ENCODE measurements around the gene EXOSC7.

EXOSC7 gene

DNA sequence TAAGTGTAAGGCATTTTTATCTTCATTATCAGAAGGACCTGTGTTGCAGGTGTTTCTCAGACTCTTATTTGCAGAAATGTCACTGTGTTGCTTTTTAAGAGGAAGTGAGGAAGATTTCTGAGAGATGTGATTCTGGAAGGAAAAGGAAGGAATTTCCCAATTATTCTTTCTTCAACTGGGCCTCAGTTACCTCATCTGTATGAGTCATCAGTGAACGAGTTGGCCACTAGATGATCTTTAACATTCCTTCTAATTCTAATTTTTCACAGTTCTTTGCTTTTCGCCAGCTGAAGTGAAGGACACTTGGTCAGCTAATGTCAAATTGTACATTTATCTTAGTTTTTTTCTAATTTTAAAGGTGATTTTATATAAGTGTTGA is 79.0 kb downstream of the EXOSC7 start:
- Histone ChIP-seq H3K4me1 (ENCODE audit: control extremely low read depth in 1 of 4, control insufficient read depth in 4 of 4, insufficient read depth in 4 of 4, low read length in 3 of 4) (peaks cover 0 to 2% (median 0%) of the 10 kb centered on the region in 4 experiments), H3K36me3 (ENCODE audit: control insufficient read depth in 4 of 4, insufficient read depth in 4 of 4, low read length in 3 of 4) (no peaks in the 10 kb centered on the region), H3K27me3 (replicated peaks in 2 of 5; ENCODE audit: control insufficient read depth in 4 of 5, insufficient read depth in 5 of 5, low read length in 4 of 5) (no peaks in the 10 kb centered on the region), H3K27ac (ENCODE audit: insufficient read depth in 1 of 2, low read depth in 1 of 2, low read length in 2 of 2, poor library complexity in 1 of 2, severe bottlenecking in 2 of 2) (no peak overlapping the region), H3K9me3 (ENCODE audit: control extremely low read depth in 1 of 5, control insufficient read depth in 4 of 5, insufficient read depth in 2 of 5, low read depth in 1 of 5, low read length in 4 of 5) (no peaks in the 10 kb centered on the region), H3K4me3 (ENCODE audit: control insufficient read depth in 1 of 7, extremely low read depth in 1 of 7, insufficient read depth in 4 of 7, low read depth in 2 of 7, low read length in 6 of 7) (no peak overlapping the region)
- ChIA-PET CTCF (interaction anchor here (0.9 to 6.1 kb wide), 7 partner anchors 9 to 156 kb away, joined by 3 to 77 read pairs (median 6); no protein-coding TSS in a partner anchor), POLR2A (interaction anchor here (0.7 kb wide), 2 partner anchors 73 to 276 kb away, joined by 4 to 5 read pairs; no protein-coding TSS in a partner anchor)
- DNase-seq = no peak
- WGBS (ENCODE audit: insufficient coverage) = no CpG with 5 or more reads among the region's 2 CpGs

DNA sequence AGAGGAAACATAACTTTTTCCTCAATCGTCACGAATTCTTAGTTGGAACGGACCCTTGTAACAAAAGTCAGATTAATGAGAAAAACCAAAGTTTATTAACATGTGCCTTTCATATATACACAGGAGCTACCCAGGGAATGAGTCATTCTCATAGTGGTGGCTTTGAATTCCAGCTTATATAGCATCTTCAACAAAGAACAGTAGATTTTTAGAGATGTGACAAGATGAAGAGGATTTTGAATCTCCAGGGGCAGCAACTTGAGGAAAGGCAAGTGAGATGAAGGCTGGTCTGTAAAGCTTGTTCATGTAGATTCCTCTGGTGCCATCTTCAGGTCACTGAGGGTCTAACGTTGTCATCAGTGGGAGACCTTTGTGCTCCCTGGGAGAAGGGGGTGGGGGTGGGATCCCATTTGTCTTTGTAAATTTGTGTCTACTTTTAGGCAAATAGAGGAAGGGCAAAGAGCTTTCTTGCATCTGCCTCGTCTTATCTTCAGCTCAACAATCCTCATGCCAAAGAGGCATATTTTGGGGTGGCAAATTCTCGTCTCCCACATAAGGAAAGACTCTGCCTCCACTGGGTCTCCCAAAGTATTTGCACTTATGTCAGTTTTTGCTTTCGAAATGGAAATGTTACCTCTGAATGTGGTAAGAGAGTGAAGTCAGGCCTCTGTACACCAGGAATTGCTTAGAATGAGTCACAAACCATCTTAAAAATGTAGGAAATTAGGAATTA is 79.5 kb downstream of the EXOSC7 start:
- POLR2A ChIA-PET = interaction anchor here (0.7 kb wide), 2 partner anchors 74 to 275 kb away, joined by 4 to 5 read pairs; no protein-coding TSS in a partner anchor
- Histone ChIP-seq H3K36me3 (ENCODE audit: control insufficient read depth in 4 of 4, insufficient read depth in 4 of 4, low read length in 3 of 4) (no peaks in the 10 kb centered on the region), H3K27me3 (replicated peaks in 2 of 5; ENCODE audit: control insufficient read depth in 4 of 5, insufficient read depth in 5 of 5, low read length in 4 of 5) (no peaks in the 10 kb centered on the region), H3K27ac (ENCODE audit: insufficient read depth in 1 of 2, low read depth in 1 of 2, low read length in 2 of 2, poor library complexity in 1 of 2, severe bottlenecking in 2 of 2) (no peak overlapping the region), H3K4me3 (ENCODE audit: control insufficient read depth in 1 of 7, extremely low read depth in 1 of 7, insufficient read depth in 4 of 7, low read depth in 2 of 7, low read length in 6 of 7) (no peak overlapping the region), H3K4me1 (ENCODE audit: control extremely low read depth in 1 of 4, control insufficient read depth in 4 of 4, insufficient read depth in 4 of 4, low read length in 3 of 4) (peaks cover 0 to 2% (median 0%) of the 10 kb centered on the region in 4 experiments), H3K9me3 (ENCODE audit: control extremely low read depth in 1 of 5, control insufficient read depth in 4 of 5, insufficient read depth in 2 of 5, low read depth in 1 of 5, low read length in 4 of 5) (no peaks in the 10 kb centered on the region)
- CTCF ChIA-PET = interaction anchor here (0.9 to 6.1 kb wide), 8 partner anchors 8 to 155 kb away, joined by 3 to 77 read pairs (median 6); no protein-coding TSS in a partner anchor
- 92% methylated on average over 2 of the region's 7 CpGs for WGBS (ENCODE audit: insufficient coverage)
- peak; percentile 45 to 66 (median 65) for DNase-seq

DNA sequence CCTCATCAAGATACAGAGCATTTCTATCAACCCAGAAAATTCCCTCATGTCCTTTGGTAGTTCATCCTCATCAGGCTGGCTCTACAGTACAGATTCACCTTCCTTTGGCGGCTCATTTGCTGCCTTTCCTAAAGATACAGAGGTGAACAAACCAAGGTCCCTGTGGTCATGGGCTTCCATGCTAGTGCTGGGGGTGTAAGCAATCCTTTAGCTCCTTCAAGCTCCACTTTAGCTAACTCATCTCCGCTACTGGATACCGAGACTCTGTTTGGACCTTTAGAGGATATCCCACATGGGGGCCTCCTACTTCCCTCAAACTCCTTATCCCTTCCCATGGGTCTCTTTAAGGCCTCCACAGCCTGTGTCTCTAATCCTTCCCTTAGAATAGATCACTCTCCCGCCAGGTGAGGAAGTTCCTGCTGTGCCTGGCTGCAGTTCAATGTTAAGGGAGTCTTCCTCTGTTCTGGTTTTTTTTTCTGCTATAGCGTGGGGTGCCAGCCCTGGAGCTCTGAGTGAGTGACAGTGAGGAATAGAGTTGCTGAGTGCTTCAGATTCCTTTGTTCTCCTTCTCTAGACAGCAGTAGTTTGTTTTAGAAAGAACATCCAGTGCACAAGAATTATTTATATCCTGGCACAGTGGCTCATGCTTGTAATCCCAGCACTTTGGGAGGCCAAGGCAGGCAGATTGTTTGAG is 80.7 kb downstream of the EXOSC7 start:
- Histone ChIP-seq H3K4me1 (ENCODE audit: control extremely low read depth in 1 of 4, control insufficient read depth in 4 of 4, insufficient read depth in 4 of 4, low read length in 3 of 4) (peaks cover 0 to 2% (median 0%) of the 10 kb centered on the region in 4 experiments), H3K36me3 (ENCODE audit: control insufficient read depth in 4 of 4, insufficient read depth in 4 of 4, low read length in 3 of 4) (no peaks in the 10 kb centered on the region), H3K4me3 (ENCODE audit: control insufficient read depth in 1 of 7, extremely low read depth in 1 of 7, insufficient read depth in 4 of 7, low read depth in 2 of 7, low read length in 6 of 7) (no peak overlapping the region), H3K27me3 (replicated peaks in 2 of 5; ENCODE audit: control insufficient read depth in 4 of 5, insufficient read depth in 5 of 5, low read length in 4 of 5) (no peaks in the 10 kb centered on the region), H3K9me3 (ENCODE audit: control extremely low read depth in 1 of 5, control insufficient read depth in 4 of 5, insufficient read depth in 2 of 5, low read depth in 1 of 5, low read length in 4 of 5) (no peaks in the 10 kb centered on the region), H3K27ac (ENCODE audit: insufficient read depth in 1 of 2, low read depth in 1 of 2, low read length in 2 of 2, poor library complexity in 1 of 2, severe bottlenecking in 2 of 2) (no peak overlapping the region)
- 80% methylated on average over 4 of the region's 5 CpGs for WGBS (ENCODE audit: insufficient coverage)
- no peak for DNase-seq
- ChIA-PET CTCF (interaction anchor here (1.0 to 6.1 kb wide), 5 partner anchors 9 to 154 kb away, joined by 3 to 77 read pairs (median 6); no protein-coding TSS in a partner anchor), POLR2A (no interaction called here)

DNA sequence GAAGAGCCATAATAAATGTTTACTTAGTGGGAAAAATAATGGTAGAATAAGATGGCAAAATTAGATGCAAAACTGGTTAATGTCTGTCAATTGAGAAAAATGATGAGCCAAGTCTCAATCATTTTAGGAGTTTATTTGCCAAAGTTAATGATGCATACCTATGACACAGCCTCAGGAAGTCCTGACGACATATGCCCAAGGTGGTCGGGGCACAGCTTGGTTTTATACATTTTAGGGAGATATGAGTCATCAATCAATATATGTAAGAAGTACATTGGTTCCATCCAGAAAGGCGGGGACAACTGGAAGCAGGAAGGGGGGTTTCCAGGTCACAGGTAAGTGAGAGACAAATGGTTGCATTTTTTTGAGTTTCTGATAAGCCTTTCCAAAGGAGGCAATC is 81.5 kb downstream of the EXOSC7 start:
- H3K36me3 ChIP-seq (ENCODE audit: control insufficient read depth in 4 of 4, insufficient read depth in 4 of 4, low read length in 3 of 4) = no peaks in the 10 kb centered on the region
- 100% methylated on average over 1 of the region's 3 CpGs for WGBS (ENCODE audit: insufficient coverage)
- ChIA-PET POLR2A (no interaction called here), CTCF (interaction anchor here (1.5 to 6.1 kb wide), 4 partner anchors 14 to 153 kb away, joined by 4 to 77 read pairs (median 12); no protein-coding TSS in a partner anchor)
- H3K27ac ChIP-seq (ENCODE audit: insufficient read depth in 1 of 2, low read depth in 1 of 2, low read length in 2 of 2, poor library complexity in 1 of 2, severe bottlenecking in 2 of 2) = no peak overlapping the region
- H3K4me3 ChIP-seq (ENCODE audit: control insufficient read depth in 1 of 7, extremely low read depth in 1 of 7, insufficient read depth in 4 of 7, low read depth in 2 of 7, low read length in 6 of 7) = no peak overlapping the region
- no peaks in the 10 kb centered on the region for H3K27me3 ChIP-seq (replicated peaks in 2 of 5; ENCODE audit: control insufficient read depth in 4 of 5, insufficient read depth in 5 of 5, low read length in 4 of 5)
- no peaks in the 10 kb centered on the region for H3K9me3 ChIP-seq (ENCODE audit: control extremely low read depth in 1 of 5, control insufficient read depth in 4 of 5, insufficient read depth in 2 of 5, low read depth in 1 of 5, low read length in 4 of 5)
- H3K4me1 ChIP-seq (ENCODE audit: control extremely low read depth in 1 of 4, control insufficient read depth in 4 of 4, insufficient read depth in 4 of 4, low read length in 3 of 4) = peaks cover 0 to 2% (median 0%) of the 10 kb centered on the region in 4 experiments
- no peak for DNase-seq

DNA sequence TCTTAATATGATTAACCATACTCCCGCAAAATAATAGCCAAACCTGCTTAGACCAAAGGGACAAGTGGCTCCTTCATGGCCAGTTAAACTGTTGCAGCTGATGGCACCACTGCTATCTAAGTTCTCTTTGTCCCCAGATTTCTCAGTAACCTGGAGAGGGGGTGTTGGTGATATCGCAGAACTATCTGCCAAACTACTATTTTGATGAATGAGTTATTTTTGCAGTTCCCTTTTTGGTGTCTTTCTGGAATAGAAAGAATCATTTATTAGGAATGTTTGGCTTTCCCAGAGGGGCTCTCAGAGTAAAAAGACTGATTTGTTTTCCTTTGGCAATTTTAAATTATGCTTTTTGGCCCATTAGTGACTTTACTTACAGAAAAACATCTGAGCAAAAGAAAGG is 83.1 kb downstream of the EXOSC7 start:
- no peak overlapping the region for H3K4me3 ChIP-seq (ENCODE audit: control insufficient read depth in 1 of 7, extremely low read depth in 1 of 7, insufficient read depth in 4 of 7, low read depth in 2 of 7, low read length in 6 of 7)
- peaks cover 0 to 11% (median under 1%) of the 10 kb centered on the region in 4 experiments for H3K4me1 ChIP-seq (ENCODE audit: control extremely low read depth in 1 of 4, control insufficient read depth in 4 of 4, insufficient read depth in 4 of 4, low read length in 3 of 4)
- H3K9me3 ChIP-seq (ENCODE audit: control extremely low read depth in 1 of 5, control insufficient read depth in 4 of 5, insufficient read depth in 2 of 5, low read depth in 1 of 5, low read length in 4 of 5) = no peaks in the 10 kb centered on the region
- H3K36me3 ChIP-seq (ENCODE audit: control insufficient read depth in 4 of 4, insufficient read depth in 4 of 4, low read length in 3 of 4) = no peaks in the 10 kb centered on the region
- no peak for DNase-seq
- H3K27me3 ChIP-seq (replicated peaks in 2 of 5; ENCODE audit: control insufficient read depth in 4 of 5, insufficient read depth in 5 of 5, low read length in 4 of 5) = no peaks in the 10 kb centered on the region
- H3K27ac ChIP-seq (ENCODE audit: insufficient read depth in 1 of 2, low read depth in 1 of 2, low read length in 2 of 2, poor library complexity in 1 of 2, severe bottlenecking in 2 of 2) = no peak overlapping the region
- POLR2A ChIA-PET = no interaction called here
- WGBS (ENCODE audit: insufficient coverage) = 100% methylated on average over 1 of the region's 2 CpGs
- CTCF ChIA-PET = no interaction called here

DNA sequence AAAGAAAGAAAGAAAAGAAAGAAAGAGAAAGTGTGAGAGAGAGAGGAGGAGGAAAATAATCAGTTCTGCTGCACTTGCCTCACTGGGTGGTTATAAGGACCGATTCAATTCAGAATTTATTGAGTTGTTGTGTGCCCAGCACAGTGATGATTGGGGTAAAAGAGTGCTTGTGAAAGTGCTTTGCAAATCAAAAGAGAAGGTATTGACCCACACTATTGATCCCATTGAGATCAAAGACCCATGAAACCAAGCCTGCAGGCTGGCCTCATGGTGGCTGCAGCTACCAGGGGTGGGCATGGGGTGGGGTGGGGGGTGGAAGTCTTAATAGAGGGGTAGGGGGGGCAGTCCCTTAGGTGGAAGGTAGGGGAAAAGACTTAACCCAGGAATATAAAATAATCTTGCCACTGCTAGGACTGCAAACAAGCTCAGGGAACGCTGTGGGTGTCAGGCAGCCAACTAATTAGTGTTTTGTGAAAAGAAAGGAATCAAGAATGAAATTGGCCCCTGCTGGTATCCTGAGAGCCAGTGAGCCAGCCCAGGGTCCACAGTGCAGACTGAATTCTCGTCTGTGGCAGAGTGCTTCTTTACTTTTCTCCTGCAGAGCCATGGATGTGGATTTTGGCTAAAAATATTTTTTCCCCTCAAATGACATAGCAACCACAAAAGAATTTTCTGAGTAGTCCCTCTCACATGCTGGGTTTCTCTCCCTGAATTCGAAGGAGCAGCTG is 84.3 kb downstream of the EXOSC7 start:
- no peak overlapping the region for H3K4me3 ChIP-seq (ENCODE audit: control insufficient read depth in 1 of 7, extremely low read depth in 1 of 7, insufficient read depth in 4 of 7, low read depth in 2 of 7, low read length in 6 of 7)
- H3K9me3 ChIP-seq (ENCODE audit: control extremely low read depth in 1 of 5, control insufficient read depth in 4 of 5, insufficient read depth in 2 of 5, low read depth in 1 of 5, low read length in 4 of 5) = no peaks in the 10 kb centered on the region
- H3K27ac ChIP-seq (ENCODE audit: insufficient read depth in 1 of 2, low read depth in 1 of 2, low read length in 2 of 2, poor library complexity in 1 of 2, severe bottlenecking in 2 of 2) = no peak overlapping the region
- H3K27me3 ChIP-seq (replicated peaks in 2 of 5; ENCODE audit: control insufficient read depth in 4 of 5, insufficient read depth in 5 of 5, low read length in 4 of 5) = no peaks in the 10 kb centered on the region
- no peak for DNase-seq
- no peaks in the 10 kb centered on the region for H3K36me3 ChIP-seq (ENCODE audit: control insufficient read depth in 4 of 4, insufficient read depth in 4 of 4, low read length in 3 of 4)
- WGBS (ENCODE audit: insufficient coverage) = 93% methylated on average over 2 of the region's 4 CpGs
- CTCF ChIA-PET = no interaction called here
- H3K4me1 ChIP-seq (ENCODE audit: control extremely low read depth in 1 of 4, control insufficient read depth in 4 of 4, insufficient read depth in 4 of 4, low read length in 3 of 4) = peaks cover 3 to 21% (median 11%) of the 10 kb centered on the region in 4 experiments
- POLR2A ChIA-PET = no interaction called here

Measured in common myeloid progenitor, CD34-positive (primary cell).